ENCODE data around the gene PMF1.
A peak's percentile ranks its signal among the peaks of the same experiment; 100 is the strongest.

The PMF1 gene

GRCh38 chr1:156276532-156276931 is 63.7 kb downstream of the PMF1 start:
- DNase-seq = no peak

DNA sequence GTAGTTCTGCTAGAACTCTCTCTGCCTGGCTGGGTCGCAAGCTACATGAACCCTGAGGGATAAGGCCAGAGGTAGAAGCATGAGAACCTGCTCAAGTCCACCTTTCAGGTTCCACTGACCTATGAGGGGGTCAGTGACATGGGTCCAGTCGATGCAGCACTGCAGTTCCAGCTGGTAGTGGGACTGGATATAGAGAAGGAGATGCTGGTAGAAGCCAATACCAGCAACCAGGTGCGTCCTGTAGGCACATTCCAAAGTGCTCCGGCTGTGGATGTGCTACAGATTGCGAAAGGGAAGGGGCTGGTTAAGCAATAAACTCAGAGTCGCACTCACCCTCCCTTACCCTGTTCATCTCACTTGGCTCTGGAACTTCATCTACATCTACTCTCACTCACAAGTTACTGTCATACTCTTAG is 64.2 kb downstream of the PMF1 start:
- DNase-seq = no peak

DNA sequence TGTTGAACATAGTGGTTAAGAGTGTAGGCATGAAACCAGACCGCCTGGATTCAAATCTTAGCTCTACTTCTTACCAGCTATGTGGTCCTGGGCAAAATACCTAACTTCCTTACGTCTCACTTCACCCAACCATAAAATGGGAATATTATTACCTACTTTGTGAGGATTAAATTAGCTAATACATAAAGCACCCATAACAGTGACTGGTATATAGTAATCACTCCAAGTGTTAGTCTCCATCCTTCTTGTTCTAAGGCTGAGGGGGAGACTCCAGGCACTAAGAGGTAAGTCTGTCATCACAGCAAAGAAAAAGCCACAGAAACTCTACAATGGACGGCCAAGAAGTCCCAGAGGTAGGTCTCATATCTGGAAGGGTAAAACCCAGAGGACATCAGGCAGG is 67.0 kb downstream of the PMF1 start:
- DNase-seq = no peak

DNA sequence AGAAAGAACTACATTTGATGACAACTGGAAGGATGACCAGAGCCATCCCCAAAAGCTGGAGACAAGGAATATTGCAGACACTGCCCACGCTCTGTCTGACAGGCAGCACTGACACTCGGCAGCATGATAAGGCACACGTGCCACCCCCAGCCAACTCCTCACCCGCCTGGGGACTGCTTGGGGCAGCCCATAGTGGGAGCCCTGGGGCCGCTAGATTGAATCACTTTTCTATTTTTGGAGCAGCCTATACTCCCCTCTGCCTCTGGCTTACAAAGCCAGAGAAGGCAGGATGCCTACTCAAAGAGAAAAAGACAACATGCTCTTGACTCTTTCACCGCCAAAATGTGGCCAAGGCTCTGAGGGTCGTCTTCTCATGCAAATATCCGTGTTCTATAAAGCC is 68.5 kb downstream of the PMF1 start:
- DNase-seq = no peak

GRCh38 chr1:156281693-156282478 is 69.1 kb downstream of the PMF1 start:
- DNase-seq = peak; percentile 2

- peak; percentile 97 for DNase-seq
Observed at GRCh38 chr1:156282479-156283222, 69.8 kb downstream of the PMF1 start, which contains the start of gene SMG5. Gene SMG5 (minus strand): TSS chr1:156282825. CDS start chr1:156282680, 145 bp downstream.

DNA sequence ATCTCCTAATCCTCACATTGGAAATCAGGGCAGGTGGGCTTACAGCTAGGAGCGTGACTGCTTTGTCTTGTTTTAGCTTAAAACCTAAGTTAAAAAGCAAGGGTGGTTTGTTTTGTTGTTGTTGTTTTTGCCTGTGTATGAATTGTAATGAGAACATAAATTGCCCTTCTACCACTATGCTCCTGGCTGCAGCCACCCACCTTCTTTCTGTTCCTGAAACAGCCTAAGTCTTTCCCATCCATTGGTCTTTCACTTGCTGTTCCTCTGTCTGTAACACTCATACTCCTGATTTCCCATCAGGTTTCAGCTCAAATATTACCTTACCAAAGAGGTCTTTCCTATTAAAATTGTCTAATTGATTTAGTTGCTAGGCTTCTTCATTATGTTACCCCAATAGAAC is 70.7 kb downstream of the PMF1 start:
- no peak for DNase-seq

DNA sequence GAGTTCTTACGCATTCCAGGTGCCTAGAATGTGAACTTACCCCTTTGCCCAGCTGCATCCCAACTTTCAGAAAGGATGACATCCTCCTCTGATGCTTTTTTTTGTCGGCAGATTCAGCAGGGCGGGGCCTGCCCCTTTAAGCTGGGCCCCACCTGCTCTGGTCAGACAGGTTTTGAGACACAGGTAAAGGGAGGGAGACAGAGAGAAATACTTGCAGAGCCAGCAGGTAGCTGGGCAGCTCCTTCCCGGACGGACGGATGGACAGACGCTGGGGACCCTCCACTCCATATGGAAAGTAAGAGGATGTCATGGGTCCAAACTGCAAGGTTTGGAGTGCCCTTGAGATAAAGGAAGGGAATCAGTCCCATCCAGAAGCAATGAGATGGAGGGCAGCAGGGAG is 71.3 kb downstream of the PMF1 start, which contains the start of gene TMEM79:
Gene TMEM79 (plus strand): TSS at position 214 of the 400 bp plus-strand sequence. CDS start 902 bp downstream, outside the sequence.
- DNase-seq = no peak

DNA sequence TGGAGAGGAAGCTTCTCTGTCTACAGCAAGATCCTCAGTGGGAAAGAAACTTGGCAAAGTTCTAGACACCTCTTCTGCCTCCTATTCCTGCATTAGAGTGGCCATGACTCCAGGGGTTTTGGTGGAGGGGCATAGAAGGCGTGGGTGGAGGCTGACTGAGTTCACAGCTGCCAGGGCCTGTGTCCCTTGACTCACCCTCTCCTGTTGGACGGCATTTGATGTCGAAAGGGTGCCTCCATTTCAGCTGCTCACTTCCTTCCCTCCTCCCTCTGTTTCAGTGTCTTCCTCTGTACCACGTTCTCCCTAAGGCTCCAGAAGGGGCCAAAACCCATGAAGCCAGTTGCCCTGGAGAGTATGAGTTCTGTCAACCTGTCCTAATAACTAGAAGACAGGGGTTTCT is 72.0 kb downstream of the PMF1 start:
- no peak for DNase-seq

DNA sequence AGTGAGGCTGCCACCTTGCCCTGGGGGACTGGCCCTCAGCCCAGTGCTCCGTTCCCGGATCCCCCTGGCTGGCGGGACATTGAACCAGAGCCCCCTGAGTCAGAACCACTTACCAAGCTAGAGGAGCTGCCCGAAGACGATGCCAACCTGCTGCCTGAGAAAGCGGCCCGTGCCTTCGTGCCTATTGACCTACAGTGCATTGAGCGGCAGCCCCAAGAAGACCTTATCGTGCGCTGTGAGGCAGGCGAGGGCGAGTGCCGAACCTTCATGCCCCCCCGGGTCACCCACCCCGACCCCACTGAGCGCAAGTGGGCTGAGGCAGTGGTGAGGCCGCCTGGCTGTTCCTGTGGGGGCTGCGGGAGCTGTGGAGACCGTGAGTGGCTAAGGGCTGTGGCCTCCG is 72.6 kb downstream of the PMF1 start:
- DNase-seq = no peak

- no peak for DNase-seq
Observed at GRCh38 chr1:156286061-156286460, 73.3 kb downstream of the PMF1 start.
